Common myeloid progenitor, CD34-positive (primary cell): ENCODE data around the gene TXNL1.
A peak's percentile ranks its signal among the peaks of the same experiment; 100 is the strongest.

Experiments
- CTCF ChIA-PET: fragments of 350-600 bp; sonication (Branson Sonifier 250); formaldehyde crosslinking; loops from one replicate; lab custom pipeline; 2021; ENCODE audit warnings: antibody characterized with exemption; lab: Charles Lee
- POLR2A ChIA-PET: fragments of 350-600 bp; sonication (Branson Sonifier 250); formaldehyde crosslinking; loops from one replicate; lab custom pipeline; 2021; ENCODE audit warnings: antibody characterized with exemption; lab: Charles Lee
- DNase-seq, 3 donors: peaks; one replicate each; pipeline versions ENCODE4 v3.0.0 to v3.0.0-alpha.2; 2013
- H3K27ac ChIP-seq, 2 experiments: 1 replicate in 1 of 2; 2 replicates in 1 of 2; pipeline ENCODE4 v1.7.0; 2013; ENCODE audit warnings: inconsistent platforms in 2 of 2, low read length in 2 of 2, mild to moderate bottlenecking in 2 of 2, low read depth in 1 of 2, moderate library complexity in 1 of 2; ENCODE audit not compliant: severe bottlenecking in 2 of 2, insufficient read depth in 1 of 2, poor library complexity in 1 of 2
- H3K27me3 ChIP-seq, 5 experiments: replicated peaks in 2 of 5; 1 replicate in 3 of 5; 2 replicates in 2 of 5; pipeline versions ENCODE4 v1.6.1 to v1.7.0; 2013; ENCODE audit warnings: low read length in 4 of 5, mild to moderate bottlenecking in 2 of 5, moderate library complexity in 2 of 5, inconsistent platforms in 1 of 5; ENCODE audit not compliant: insufficient read depth in 5 of 5, control insufficient read depth in 4 of 5
- H3K36me3 ChIP-seq, 4 experiments: 1 replicate in 2 of 4; 2 replicates in 2 of 4; pipeline versions ENCODE4 v1.6.1 to v1.7.0; 2013; ENCODE audit warnings: low read length in 3 of 4, control low read depth in 1 of 4, mild to moderate bottlenecking in 1 of 4; ENCODE audit not compliant: control insufficient read depth in 4 of 4, insufficient read depth in 4 of 4
- H3K4me1 ChIP-seq, 4 experiments: 1 replicate in 3 of 4; 2 replicates in 1 of 4; pipeline versions ENCODE4 v1.6.1 to v1.7.1; 2013; ENCODE audit warnings: low read length in 3 of 4, mild to moderate bottlenecking in 3 of 4, control low read depth in 1 of 4, inconsistent platforms in 1 of 4, moderate library complexity in 1 of 4; ENCODE audit not compliant: control insufficient read depth in 4 of 4, insufficient read depth in 4 of 4; ENCODE audit errors: control extremely low read depth in 1 of 4
- H3K4me3 ChIP-seq, 7 experiments: 1 replicate in 4 of 7; 2 replicates in 3 of 7; pipeline versions ENCODE4 v1.5.1 to v1.7.0; 2013; ENCODE audit warnings: mild to moderate bottlenecking in 7 of 7, low read length in 6 of 7, moderate library complexity in 6 of 7, inconsistent platforms in 2 of 7, low read depth in 2 of 7, control low read depth in 1 of 7; ENCODE audit not compliant: insufficient read depth in 4 of 7, control insufficient read depth in 1 of 7; ENCODE audit errors: extremely low read depth in 1 of 7
- H3K9me3 ChIP-seq, 5 experiments: 1 replicate in 4 of 5; 2 replicates in 1 of 5; pipeline versions ENCODE4 v1.6.1 to v1.7.1; 2013; ENCODE audit warnings: low read length in 4 of 5, mild to moderate bottlenecking in 2 of 5, inconsistent platforms in 1 of 5, low read depth in 1 of 5, moderate library complexity in 1 of 5; ENCODE audit not compliant: control insufficient read depth in 4 of 5, insufficient read depth in 2 of 5; ENCODE audit errors: control extremely low read depth in 1 of 5
- WGBS: methylation state at CpG from one replicate; pipeline ENCODE4 v1.1.5; 2013; ENCODE audit not compliant: insufficient coverage; 5-methylcytosine and 5-hydroxymethylcytosine counted together

Gene TXNL1

GRCh38 chr18:56662902-56663301 lies 24.5 kb upstream of the TXNL1 start:
- H3K27me3 ChIP-seq = no peaks in the 10 kb centered on the region
- peak in 2 of 3 donors; percentile 15 to 53 for DNase-seq
- H3K27ac ChIP-seq = no peak overlapping the region
- ChIA-PET CTCF (no interaction called here), POLR2A (no interaction called here)
- H3K4me3 ChIP-seq = no peak overlapping the region
- H3K4me1 ChIP-seq = no peaks in the 10 kb centered on the region
- no peaks in the 10 kb centered on the region for H3K9me3 ChIP-seq
- no peaks in the 10 kb centered on the region for H3K36me3 ChIP-seq
- WGBS = no CpG with 5 or more reads among the region's 2 CpGs

GRCh38 chr18:56662502-56662901 lies 24.1 kb upstream of the TXNL1 start:
- H3K9me3 ChIP-seq = no peaks in the 10 kb centered on the region
- ChIA-PET CTCF (interaction anchor here (1.3 kb wide), 1 partner anchor 11 kb away, joined by 6 read pairs; the partner anchor contains the start of gene WDR7), POLR2A (no interaction called here)
- no peaks in the 10 kb centered on the region for H3K36me3 ChIP-seq
- H3K4me1 ChIP-seq = no peaks in the 10 kb centered on the region
- no peak for DNase-seq
- no peak overlapping the region for H3K27ac ChIP-seq
- H3K4me3 ChIP-seq = no peak overlapping the region
- WGBS = 94% methylated on average over 2 of the region's 5 CpGs
- H3K27me3 ChIP-seq = no peaks in the 10 kb centered on the region

- 0% methylated on average over 2 of the region's 4 CpGs for WGBS
- no peaks in the 10 kb centered on the region for H3K9me3 ChIP-seq
- no peak overlapping the region for H3K4me3 ChIP-seq
- H3K36me3 ChIP-seq = no peaks in the 10 kb centered on the region
- CTCF ChIA-PET = interaction anchor here (1.3 kb wide), 1 partner anchor 10 kb away, joined by 6 read pairs; the partner anchor contains the start of gene WDR7
- H3K27ac ChIP-seq = no peak overlapping the region
- H3K27me3 ChIP-seq = no peaks in the 10 kb centered on the region
- POLR2A ChIA-PET = no interaction called here
- DNase-seq = no peak
- H3K4me1 ChIP-seq = no peaks in the 10 kb centered on the region
Observed at GRCh38 chr18:56662063-56662408, 23.6 kb upstream of the TXNL1 start.

GRCh38 chr18:56661360-56662062 lies 23.1 kb upstream of the TXNL1 start:
- Histone ChIP-seq H3K4me1 (no peaks in the 10 kb centered on the region), H3K27me3 (no peaks in the 10 kb centered on the region), H3K9me3 (no peaks in the 10 kb centered on the region), H3K36me3 (no peaks in the 10 kb centered on the region), H3K27ac (no peak overlapping the region), H3K4me3 (no peak overlapping the region)
- ChIA-PET CTCF (interaction anchor here (1.3 kb wide), 2 partner anchors 10 to 29 kb away, joined by 3 to 6 read pairs; partner anchors contain the start of gene WDR7), POLR2A (no interaction called here)
- 100% methylated on average over 1 of the region's 2 CpGs for WGBS
- DNase-seq = no peak

GRCh38 chr18:56660655-56661054 lies 22.3 kb upstream of the TXNL1 start:
- Histone ChIP-seq H3K4me3 (no peak overlapping the region), H3K36me3 (no peaks in the 10 kb centered on the region), H3K27me3 (no peaks in the 10 kb centered on the region), H3K9me3 (no peaks in the 10 kb centered on the region), H3K4me1 (peaks cover 0 to 1% (median 1%) of the 10 kb centered on the region in 4 experiments), H3K27ac (no peak overlapping the region)
- CTCF ChIA-PET = interaction anchor here (1.3 kb wide), 1 partner anchor 28 kb away, joined by 3 read pairs; no protein-coding TSS in a partner anchor
- POLR2A ChIA-PET = no interaction called here
- DNase-seq = no peak
- whole genome bisulfite sequencing = 100% methylated on average over 1 of the region's 1 CpG

GRCh38 chr18:56659111-56659510 lies 20.7 kb upstream of the TXNL1 start:
- POLR2A ChIA-PET = no interaction called here
- CTCF ChIA-PET = no interaction called here
- H3K4me1 ChIP-seq = peaks cover 1 to 13% (median 7%) of the 10 kb centered on the region in 4 experiments
- no peaks in the 10 kb centered on the region for H3K27me3 ChIP-seq
- WGBS = 100% methylated on average over 2 of the region's 4 CpGs
- H3K27ac ChIP-seq = no peak overlapping the region
- DNase-seq = no peak
- H3K4me3 ChIP-seq = no peak overlapping the region
- no peaks in the 10 kb centered on the region for H3K9me3 ChIP-seq
- no peaks in the 10 kb centered on the region for H3K36me3 ChIP-seq

- Histone ChIP-seq H3K9me3 (no peaks in the 10 kb centered on the region), H3K27me3 (no peaks in the 10 kb centered on the region), H3K4me1 (peaks cover 1 to 19% (median 8%) of the 10 kb centered on the region in 4 experiments), H3K36me3 (no peaks in the 10 kb centered on the region), H3K27ac (no peak overlapping the region), H3K4me3 (no peak overlapping the region)
- 100% methylated on average over 1 of the region's 2 CpGs for WGBS
- POLR2A ChIA-PET = no interaction called here
- CTCF ChIA-PET = no interaction called here
- no peak for DNase-seq
Observed at GRCh38 chr18:56658261-56658660, 19.9 kb upstream of the TXNL1 start.
